Lung (tissue), 12 donors: ENCODE data around the gene SYNPO2. TPM values are rescaled to one million over a fixed set of nuclear protein-coding genes. Genes with fewer than 3 reads are reported as not detected.
A peak's percentile ranks its signal among the peaks of the same experiment; 100 is the strongest.
"Not testable (repeated sequence)": the region's sequence is repeated elsewhere in the genome, so short reads cannot be mapped to it uniquely, and the experiment has no call there.

Source experiments
- ATAC-seq: fragments of 200-7000 bp; cut with Tn5 transposase; one replicate; pipeline ENCODE4 v1.9.1; 2020; ENCODE audit warnings: moderate number of reproducible peaks; ENCODE audit not compliant: insufficient read depth, low FRiP score
- DNase-seq, 3 donors: peaks; one replicate each; pipeline ENCODE4 v3.0.0-alpha.2; 2013 to 2017
- H3K27ac ChIP-seq, 2 donors: one replicate each; pipeline ENCODE4 v1.5.1; 2013; ENCODE audit warnings: mild to moderate bottlenecking in 2 of 2, moderate library complexity in 2 of 2, control low read depth in 1 of 2, inconsistent platforms in 1 of 2, low read depth in 1 of 2, low read length in 1 of 2
- H3K27me3 ChIP-seq, 3 donors: one replicate each; pipeline ENCODE4 v1.5.1; 2013; ENCODE audit warnings: low read length in 2 of 3; ENCODE audit not compliant: control insufficient read depth in 3 of 3, insufficient read depth in 3 of 3
- H3K36me3 ChIP-seq, 4 donors: one replicate each; pipeline ENCODE4 v1.5.1; 2013; ENCODE audit warnings: low read length in 4 of 4, mild to moderate bottlenecking in 1 of 4, moderate library complexity in 1 of 4; ENCODE audit not compliant: control insufficient read depth in 4 of 4, insufficient read depth in 4 of 4
- H3K4me1 ChIP-seq, 5 donors: one replicate each; pipeline ENCODE4 v1.5.1; 2013; ENCODE audit warnings: low read length in 5 of 5, mild to moderate bottlenecking in 2 of 5, moderate library complexity in 1 of 5; ENCODE audit not compliant: control insufficient read depth in 5 of 5, insufficient read depth in 5 of 5
- H3K4me3 ChIP-seq: one replicate; pipeline ENCODE4 v1.5.1; 2013; ENCODE audit warnings: mild to moderate bottlenecking, control low read depth, moderate library complexity
- H3K9ac ChIP-seq, 2 donors: one replicate each; pipeline ENCODE4 v1.5.1; 2013; ENCODE audit warnings: low read length in 2 of 2, control low read depth in 1 of 2; ENCODE audit not compliant: insufficient read depth in 1 of 2
- H3K9me3 ChIP-seq, 4 donors: one replicate each; pipeline ENCODE4 v1.5.1; 2013; ENCODE audit warnings: low read length in 3 of 4, mild to moderate bottlenecking in 1 of 4, moderate library complexity in 1 of 4; ENCODE audit not compliant: control insufficient read depth in 4 of 4, insufficient read depth in 3 of 4
- CTCF ChIP-seq: IDR thresholded peaks from 2 replicates; pipeline ENCODE4 v1.5.1; 2012; ENCODE audit warnings: mild to moderate bottlenecking; ENCODE audit errors: control extremely low read depth, extremely low read depth
- WGBS, 2 donors: extraction: QIAGEN DNeasy Blood & Tissue Kit; methylation state at CpG; one replicate each; pipeline ENCODE4 v1.1.7; 2013; 5-methylcytosine and 5-hydroxymethylcytosine counted together
- polyA plus RNA-seq, 2 donors: library from polyadenylated mRNA; stranded (reverse); fragments of 200-250 nt; gene quantifications; one replicate each; pipeline ENCODE4 v1.2.1, GENCODE V29; 2013
- total RNA-seq, 2 donors: library from RNA; depleted of rRNA in 1 of 2; stranded (reverse); fragments of >200 nt in 1 of 2; gene quantifications; one replicate each; pipeline ENCODE4 v1.2.1, GENCODE V29; 2014 to 2021
- donor health status: control.
- donor health status: control.
- donor health status: Bipolar disorder and iron deficiency.
- donor health status: healthy.
- donor health status: DM: yes; HTN: yes; CAD: no.

The SYNPO2 gene
- total and polyA plus RNA-seq, 4 donors = 3.5 to 27.6 (median 10.1) TPM

- no peak overlapping the region for H3K9ac ChIP-seq
- DNase-seq (peak; percentile 73 to 90 (median 88)), ATAC-seq (peak; percentile 72)
- peak; percentile 38 for TF ChIP-seq CTCF
- H3K9me3 ChIP-seq = no peaks in the 10 kb centered on the region
- 2 to 3% methylated on average over 6 of the region's 6 CpGs for WGBS, 2 donors
- H3K4me1 ChIP-seq = peaks cover 4 to 14% (median 6%) of the 10 kb centered on the region in 5 donors
- H3K27ac ChIP-seq = peak overlapping the region in 1 of 2 donors; percentile 60
- H3K27me3 ChIP-seq = no peaks in the 10 kb centered on the region
- H3K36me3 ChIP-seq = no peaks in the 10 kb centered on the region
- no peak overlapping the region for H3K4me3 ChIP-seq
These were observed 153.4 kb downstream of the SYNPO2 start for GRCh38 chr4:119041951-119042560.

- no peak for TF ChIP-seq CTCF
- Histone ChIP-seq H3K4me3 (no peak overlapping the region), H3K36me3 (no peaks in the 10 kb centered on the region), H3K9ac (no peak overlapping the region), H3K9me3 (no peaks in the 10 kb centered on the region), H3K27ac (peak overlapping the region in 1 of 2 donors; percentile 92), H3K27me3 (no peaks in the 10 kb centered on the region), H3K4me1 (peaks cover 2 to 16% (median 8%) of the 10 kb centered on the region in 5 donors)
- DNase-seq (no peak), ATAC-seq (no peak)
- 36 to 61% methylated on average over 4 of the region's 4 CpGs for WGBS, 2 donors
These were observed 157.6 kb downstream of the SYNPO2 start for GRCh38 chr4:119046263-119046662.

GRCh38 chr4:119047059-119047458 lies 158.4 kb downstream of the SYNPO2 start:
- peak in 1 of 3 donors; percentile 42 for DNase-seq
- Histone ChIP-seq H3K4me1 (peaks cover 3 to 16% (median 8%) of the 10 kb centered on the region in 5 donors), H3K27ac (peak overlapping the region in 1 of 2 donors; percentile 92)
- H3K9me3 ChIP-seq, H3K27me3 ChIP-seq, H3K9ac ChIP-seq, H3K36me3 ChIP-seq, H3K4me3 ChIP-seq, ATAC-seq: not testable (repeated sequence)
- 84 to 94% methylated on average over 5 of the region's 5 CpGs for WGBS, 2 donors

- no peak for ATAC-seq
- H3K27me3 ChIP-seq = no peaks in the 10 kb centered on the region
These were observed 159.8 kb downstream of the SYNPO2 start for GRCh38 chr4:119048446-119048845.

More at GRCh38 chr4:119048446-119048845, 159.8 kb downstream of the SYNPO2 start:
- Histone ChIP-seq H3K4me3 (no peak overlapping the region), H3K9ac (no peak overlapping the region), H3K36me3 (no peaks in the 10 kb centered on the region), H3K27ac (peak overlapping the region in 1 of 2 donors; percentile 92), H3K4me1 (peaks cover 0 to 16% (median 8%) of the 10 kb centered on the region in 5 donors), H3K9me3 (no peaks in the 10 kb centered on the region)
- no peak for DNase-seq
- no peak for TF ChIP-seq CTCF
